Erythroblast (primary cell): ENCODE results near the gene UFSP1.

Experiments used
- DNase-seq, 2 experiments: peaks; one replicate each; lab custom pipeline; 2025; lab: John Stamatoyannopoulos, UW
- GATA1 ChIP-seq: IDR thresholded peaks from 2 replicates; pipeline ENCODE4 v1.6.1; 2011; ENCODE audit warnings: low read depth, mild to moderate bottlenecking, control low read depth, low read length, moderate library complexity
- POLR2A ChIP-seq: IDR thresholded peaks from 2 replicates; pipeline ENCODE4 v1.6.1; 2011; ENCODE audit warnings: mild to moderate bottlenecking, low read length

UFSP1 gene

DNA sequence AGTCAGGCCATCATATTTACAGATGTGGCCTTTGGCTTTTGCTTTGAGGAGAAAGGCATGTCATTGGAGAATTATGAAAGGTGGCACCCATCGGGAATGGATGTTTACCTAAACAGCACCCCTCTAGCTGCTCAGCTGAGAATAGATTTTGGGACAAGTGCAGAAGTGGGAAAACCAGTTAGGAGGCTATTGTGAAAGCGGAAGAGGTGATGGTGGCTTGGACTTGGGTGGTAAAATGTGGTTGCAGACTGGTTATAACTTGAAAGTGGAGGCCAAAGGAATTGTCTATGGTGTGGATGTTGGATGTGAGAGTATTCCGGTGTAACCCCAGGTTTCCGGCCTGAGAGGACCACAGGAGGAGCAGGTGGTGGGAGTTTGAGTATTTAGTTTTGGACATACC, 42.2 kb downstream of the UFSP1 start:
- no peak for DNase-seq
- TF ChIP-seq POLR2A = no peak
- no peak for TF ChIP-seq GATA1

DNA sequence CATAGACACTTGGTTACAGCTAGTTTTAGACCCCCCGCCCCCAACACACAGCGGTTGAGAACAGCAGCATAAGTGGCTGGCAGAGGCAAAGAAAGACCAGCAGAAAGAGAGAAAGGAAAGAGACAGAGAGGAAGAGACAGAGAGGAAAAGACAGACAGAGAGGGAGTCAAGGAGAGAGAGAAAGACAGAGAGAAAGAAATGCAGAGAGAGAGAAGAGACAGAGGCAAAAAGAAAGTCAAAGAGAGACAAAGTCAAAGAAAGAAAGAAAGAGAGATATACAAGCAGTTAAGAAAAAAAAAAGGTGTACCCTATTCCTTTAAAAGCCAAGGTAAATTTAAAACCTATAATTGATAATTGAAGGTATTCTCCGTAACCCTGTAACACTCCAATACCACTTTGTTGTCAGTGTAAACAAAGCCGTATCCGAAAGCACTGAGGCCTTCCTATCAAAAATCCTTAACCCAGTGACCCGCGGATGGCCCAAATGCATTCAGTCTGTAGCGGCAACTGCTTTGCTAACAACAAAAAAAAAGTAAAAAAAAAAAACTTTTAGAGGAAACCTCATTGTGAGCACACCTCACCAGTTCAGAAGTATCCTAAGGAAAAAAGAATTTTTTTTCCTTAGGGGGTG, 48.9 kb downstream of the UFSP1 start:
- no peak for DNase-seq
- TF ChIP-seq GATA1 (no peak), POLR2A (no peak)

DNA sequence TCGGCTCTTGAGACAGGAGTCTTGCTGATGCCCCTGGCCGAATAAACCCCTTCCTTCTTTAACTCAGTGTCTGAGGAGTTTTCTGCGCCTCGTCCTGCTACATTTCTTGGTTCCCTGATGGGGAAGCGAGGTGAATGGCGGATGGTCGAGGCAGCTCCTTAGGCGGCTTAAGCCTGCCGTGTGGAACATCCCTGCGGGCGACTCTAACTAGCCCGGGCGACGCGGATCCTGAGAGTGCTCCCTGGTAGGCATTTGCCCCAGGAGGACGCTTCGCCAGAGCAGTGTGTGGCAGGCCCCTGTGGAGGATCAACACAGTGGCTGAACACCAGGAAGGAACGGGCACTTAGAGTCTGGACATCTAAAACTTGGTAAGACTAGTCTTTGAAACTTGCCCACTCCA, 50.2 kb downstream of the UFSP1 start:
- no peak for TF ChIP-seq POLR2A
- no peak for TF ChIP-seq GATA1
- no peak for DNase-seq
